HepG2 (cell line): ENCODE measurements around the gene PYCR2. TPM values are rescaled to one million over a fixed set of nuclear protein-coding genes. Genes with fewer than 3 reads are reported as not detected.
A peak's percentile ranks its signal among the peaks of the same experiment; 100 is the strongest.

Source experiments
- HNRNPL ChIP-seq: fragments of 200-400 bp; formaldehyde crosslinking; IDR thresholded peaks from 2 replicates; pipeline ENCODE4 v1.6.1; 2017; ENCODE audit warnings: mild to moderate bottlenecking, low read depth, low read length
- HOXA3 ChIP-seq: sonication (generic); formaldehyde crosslinking; IDR thresholded peaks from 2 replicates; pipeline ENCODE4 v1.5.0; 2020; ENCODE audit warnings: missing genetic modification reagents
- ZBTB46 ChIP-seq: sonication (generic); formaldehyde crosslinking; IDR thresholded peaks from 2 replicates; pipeline ENCODE4 v1.4.0; 2020; ENCODE audit warnings: mild to moderate bottlenecking, missing genetic modification reagents, borderline replicate concordance
- ZFX ChIP-seq: sonication (generic); formaldehyde crosslinking; IDR thresholded peaks from 2 replicates; pipeline ENCODE4 v1.4.0; 2020; ENCODE audit warnings: mild to moderate bottlenecking, low read depth, missing genetic modification reagents, moderate library complexity
- ZFY ChIP-seq: sonication (generic); formaldehyde crosslinking; IDR thresholded peaks from 2 replicates; pipeline ENCODE4 v1.4.0; 2020; ENCODE audit warnings: missing genetic modification reagents
- ZNF501 ChIP-seq: sonication (generic); formaldehyde crosslinking; IDR thresholded peaks from 2 replicates; pipeline ENCODE4 v1.5.1; 2020; ENCODE audit warnings: mild to moderate bottlenecking, moderate library complexity, missing genetic modification reagents
- ZNF530 ChIP-seq: sonication (generic); formaldehyde crosslinking; IDR thresholded peaks from 2 replicates; pipeline ENCODE4 v1.5.0; 2020; ENCODE audit warnings: low read depth, mild to moderate bottlenecking, missing genetic modification reagents
- polyA plus RNA-seq, 8 experiments: library from polyadenylated mRNA; depleted of rRNA in 3 of 8; stranded (reverse) in 7 of 8; unstranded in 1 of 8; fragments of >200 nt; fragmentation: Illumina TruSeq in 4 of 8; extraction: Trizol in 4 of 8; gene quantifications; 2 replicates each; pipeline versions ENCODE4 v1.2.1 to v1.2.3, GENCODE V29; 2011 to 2016; ENCODE audit warnings: low read depth in 4 of 8, missing spikeins in 1 of 8, mixed read lengths in 1 of 8; ENCODE audit not compliant: insufficient read depth in 1 of 8
- total RNA-seq, 5 experiments: library from RNA; depleted of rRNA; stranded (reverse); fragments of >200 nt; fragmentation: Illumina TruSeq; extraction: Trizol; gene quantifications; 2 replicates each; pipeline ENCODE4 v1.2.3, GENCODE V29; 2016; ENCODE audit warnings: low read depth in 1 of 5
- TF ChIP-seq, protein P1 (sequence below): sonication (generic); formaldehyde crosslinking; IDR thresholded peaks from 2 replicates; pipeline ENCODE4 v1.5.1; 2020; ENCODE audit warnings: mild to moderate bottlenecking, missing genetic modification reagents, moderate library complexity
- TF ChIP-seq, protein P2 (sequence below): sonication (generic); formaldehyde crosslinking; IDR thresholded peaks from 2 replicates; pipeline ENCODE4 v1.5.0; 2020; ENCODE audit warnings: mild to moderate bottlenecking, missing genetic modification reagents, borderline replicate concordance

The PYCR2 gene
- total and polyA plus RNA-seq, 2 of the 13 experiments (the other 11 are each of a cell fraction or from before 2014, with no cell fraction given): 47.2 to 47.8 TPM

DNA sequence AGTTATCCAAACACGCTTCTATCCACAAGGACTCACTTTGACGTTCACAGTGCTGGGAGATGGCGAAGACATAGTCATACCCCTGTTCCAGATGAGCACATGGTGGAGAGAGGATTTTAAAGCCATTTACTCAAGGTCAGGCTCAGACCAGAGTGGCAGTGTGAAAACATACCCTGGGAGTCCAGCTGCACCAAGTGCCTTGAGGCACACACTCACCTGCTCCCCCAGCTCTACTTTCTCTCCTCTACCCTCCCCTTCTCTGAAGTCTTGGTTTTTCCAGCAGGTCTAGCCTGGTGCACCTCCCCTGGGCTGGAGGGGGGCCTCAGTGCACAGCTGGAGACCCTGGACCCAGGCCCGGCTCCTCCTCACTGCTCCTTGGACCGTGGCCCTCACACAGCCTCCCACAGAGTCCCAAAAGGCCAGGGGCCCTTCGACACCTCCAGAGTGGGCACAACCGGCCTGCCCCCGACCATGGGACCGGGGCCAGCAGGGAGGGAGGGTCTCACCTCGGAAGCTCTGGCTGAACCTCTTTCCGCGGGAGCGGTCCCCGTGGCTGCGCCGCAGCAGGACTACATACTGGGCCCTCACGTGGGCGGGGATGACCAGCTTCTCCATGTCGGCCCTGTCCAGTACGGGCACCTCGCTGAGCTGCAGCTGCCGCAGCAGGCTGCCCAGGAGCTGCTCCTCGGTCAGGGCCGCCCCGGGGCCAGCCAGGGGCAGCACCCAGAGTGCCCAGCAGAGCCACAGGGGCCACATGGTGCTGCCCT is 16.5 kb upstream of the PYCR2 start (continued):
- TF ChIP-seq ZFY (CRISPR knock-in tag) (peak; percentile 46), ZNF501 (no peak), HNRNPL (peak; percentile 55; the same call in 1 of the 2 replicates), ZBTB46 (CRISPR knock-in tag) (no peak), ZNF530 (CRISPR knock-in tag) (no peak), HOXA3 (CRISPR knock-in tag) (0 out of 2 replicates have a peak, but pooled peaks have one; percentile 19), ZFX (0 out of 2 replicates have a peak, but pooled peaks have one; percentile 13)
- TF ChIP-seq, protein P1, sequence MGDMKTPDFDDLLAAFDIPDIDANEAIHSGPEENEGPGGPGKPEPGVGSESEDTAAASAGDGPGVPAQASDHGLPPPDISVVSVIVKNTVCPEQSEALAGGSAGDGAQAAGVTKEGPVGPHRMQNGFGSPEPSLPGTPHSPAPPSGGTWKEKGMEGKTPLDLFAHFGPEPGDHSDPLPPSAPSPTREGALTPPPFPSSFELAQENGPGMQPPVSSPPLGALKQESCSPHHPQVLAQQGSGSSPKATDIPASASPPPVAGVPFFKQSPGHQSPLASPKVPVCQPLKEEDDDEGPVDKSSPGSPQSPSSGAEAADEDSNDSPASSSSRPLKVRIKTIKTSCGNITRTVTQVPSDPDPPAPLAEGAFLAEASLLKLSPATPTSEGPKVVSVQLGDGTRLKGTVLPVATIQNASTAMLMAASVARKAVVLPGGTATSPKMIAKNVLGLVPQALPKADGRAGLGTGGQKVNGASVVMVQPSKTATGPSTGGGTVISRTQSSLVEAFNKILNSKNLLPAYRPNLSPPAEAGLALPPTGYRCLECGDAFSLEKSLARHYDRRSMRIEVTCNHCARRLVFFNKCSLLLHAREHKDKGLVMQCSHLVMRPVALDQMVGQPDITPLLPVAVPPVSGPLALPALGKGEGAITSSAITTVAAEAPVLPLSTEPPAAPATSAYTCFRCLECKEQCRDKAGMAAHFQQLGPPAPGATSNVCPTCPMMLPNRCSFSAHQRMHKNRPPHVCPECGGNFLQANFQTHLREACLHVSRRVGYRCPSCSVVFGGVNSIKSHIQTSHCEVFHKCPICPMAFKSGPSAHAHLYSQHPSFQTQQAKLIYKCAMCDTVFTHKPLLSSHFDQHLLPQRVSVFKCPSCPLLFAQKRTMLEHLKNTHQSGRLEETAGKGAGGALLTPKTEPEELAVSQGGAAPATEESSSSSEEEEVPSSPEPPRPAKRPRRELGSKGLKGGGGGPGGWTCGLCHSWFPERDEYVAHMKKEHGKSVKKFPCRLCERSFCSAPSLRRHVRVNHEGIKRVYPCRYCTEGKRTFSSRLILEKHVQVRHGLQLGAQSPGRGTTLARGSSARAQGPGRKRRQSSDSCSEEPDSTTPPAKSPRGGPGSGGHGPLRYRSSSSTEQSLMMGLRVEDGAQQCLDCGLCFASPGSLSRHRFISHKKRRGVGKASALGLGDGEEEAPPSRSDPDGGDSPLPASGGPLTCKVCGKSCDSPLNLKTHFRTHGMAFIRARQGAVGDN (CRISPR knock-in tag): peak; percentile 62
- TF ChIP-seq, protein P2, sequence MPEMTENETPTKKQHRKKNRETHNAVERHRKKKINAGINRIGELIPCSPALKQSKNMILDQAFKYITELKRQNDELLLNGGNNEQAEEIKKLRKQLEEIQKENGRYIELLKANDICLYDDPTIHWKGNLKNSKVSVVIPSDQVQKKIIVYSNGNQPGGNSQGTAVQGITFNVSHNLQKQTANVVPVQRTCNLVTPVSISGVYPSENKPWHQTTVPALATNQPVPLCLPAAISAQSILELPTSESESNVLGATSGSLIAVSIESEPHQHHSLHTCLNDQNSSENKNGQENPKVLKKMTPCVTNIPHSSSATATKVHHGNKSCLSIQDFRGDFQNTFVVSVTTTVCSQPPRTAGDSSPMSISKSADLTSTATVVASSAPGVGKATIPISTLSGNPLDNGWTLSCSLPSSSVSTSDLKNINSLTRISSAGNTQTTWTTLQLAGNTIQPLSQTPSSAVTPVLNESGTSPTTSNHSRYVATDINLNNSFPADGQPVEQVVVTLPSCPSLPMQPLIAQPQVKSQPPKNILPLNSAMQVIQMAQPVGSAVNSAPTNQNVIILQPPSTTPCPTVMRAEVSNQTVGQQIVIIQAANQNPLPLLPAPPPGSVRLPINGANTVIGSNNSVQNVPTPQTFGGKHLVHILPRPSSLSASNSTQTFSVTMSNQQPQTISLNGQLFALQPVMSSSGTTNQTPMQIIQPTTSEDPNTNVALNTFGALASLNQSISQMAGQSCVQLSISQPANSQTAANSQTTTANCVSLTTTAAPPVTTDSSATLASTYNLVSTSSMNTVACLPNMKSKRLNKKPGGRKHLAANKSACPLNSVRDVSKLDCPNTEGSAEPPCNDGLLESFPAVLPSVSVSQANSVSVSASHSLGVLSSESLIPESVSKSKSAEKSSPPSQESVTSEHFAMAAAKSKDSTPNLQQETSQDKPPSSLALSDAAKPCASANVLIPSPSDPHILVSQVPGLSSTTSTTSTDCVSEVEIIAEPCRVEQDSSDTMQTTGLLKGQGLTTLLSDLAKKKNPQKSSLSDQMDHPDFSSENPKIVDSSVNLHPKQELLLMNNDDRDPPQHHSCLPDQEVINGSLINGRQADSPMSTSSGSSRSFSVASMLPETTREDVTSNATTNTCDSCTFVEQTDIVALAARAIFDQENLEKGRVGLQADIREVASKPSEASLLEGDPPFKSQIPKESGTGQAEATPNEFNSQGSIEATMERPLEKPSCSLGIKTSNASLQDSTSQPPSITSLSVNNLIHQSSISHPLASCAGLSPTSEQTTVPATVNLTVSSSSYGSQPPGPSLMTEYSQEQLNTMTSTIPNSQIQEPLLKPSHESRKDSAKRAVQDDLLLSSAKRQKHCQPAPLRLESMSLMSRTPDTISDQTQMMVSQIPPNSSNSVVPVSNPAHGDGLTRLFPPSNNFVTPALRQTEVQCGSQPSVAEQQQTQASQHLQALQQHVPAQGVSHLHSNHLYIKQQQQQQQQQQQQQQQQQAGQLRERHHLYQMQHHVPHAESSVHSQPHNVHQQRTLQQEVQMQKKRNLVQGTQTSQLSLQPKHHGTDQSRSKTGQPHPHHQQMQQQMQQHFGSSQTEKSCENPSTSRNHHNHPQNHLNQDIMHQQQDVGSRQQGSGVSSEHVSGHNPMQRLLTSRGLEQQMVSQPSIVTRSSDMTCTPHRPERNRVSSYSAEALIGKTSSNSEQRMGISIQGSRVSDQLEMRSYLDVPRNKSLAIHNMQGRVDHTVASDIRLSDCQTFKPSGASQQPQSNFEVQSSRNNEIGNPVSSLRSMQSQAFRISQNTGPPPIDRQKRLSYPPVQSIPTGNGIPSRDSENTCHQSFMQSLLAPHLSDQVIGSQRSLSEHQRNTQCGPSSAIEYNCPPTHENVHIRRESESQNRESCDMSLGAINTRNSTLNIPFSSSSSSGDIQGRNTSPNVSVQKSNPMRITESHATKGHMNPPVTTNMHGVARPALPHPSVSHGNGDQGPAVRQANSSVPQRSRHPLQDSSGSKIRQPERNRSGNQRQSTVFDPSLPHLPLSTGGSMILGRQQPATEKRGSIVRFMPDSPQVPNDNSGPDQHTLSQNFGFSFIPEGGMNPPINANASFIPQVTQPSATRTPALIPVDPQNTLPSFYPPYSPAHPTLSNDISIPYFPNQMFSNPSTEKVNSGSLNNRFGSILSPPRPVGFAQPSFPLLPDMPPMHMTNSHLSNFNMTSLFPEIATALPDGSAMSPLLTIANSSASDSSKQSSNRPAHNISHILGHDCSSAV (CRISPR knock-in tag): no peak
